HG02840 (cell line): ENCODE results near the gene TXNRD1.
"Not testable (repeated sequence)": the region's sequence is repeated elsewhere in the genome, so short reads cannot be mapped to it uniquely, and the experiment has no call there.

ENCODE experiments used
- ATAC-seq: cut with Tn5 transposase; IDR thresholded peaks from one replicate; pipeline ENCODE4 v1.9.1; 2021; ENCODE audit warnings: mild to moderate bottlenecking, moderate library complexity, moderate number of reproducible peaks; ENCODE audit not compliant: unreplicated experiment, low FRiP score

The TXNRD1 gene

GRCh38 chr12:104385510-104385909 lies 169.9 kb downstream of the TXNRD1 start:
- ATAC-seq, result no peak

DNA sequence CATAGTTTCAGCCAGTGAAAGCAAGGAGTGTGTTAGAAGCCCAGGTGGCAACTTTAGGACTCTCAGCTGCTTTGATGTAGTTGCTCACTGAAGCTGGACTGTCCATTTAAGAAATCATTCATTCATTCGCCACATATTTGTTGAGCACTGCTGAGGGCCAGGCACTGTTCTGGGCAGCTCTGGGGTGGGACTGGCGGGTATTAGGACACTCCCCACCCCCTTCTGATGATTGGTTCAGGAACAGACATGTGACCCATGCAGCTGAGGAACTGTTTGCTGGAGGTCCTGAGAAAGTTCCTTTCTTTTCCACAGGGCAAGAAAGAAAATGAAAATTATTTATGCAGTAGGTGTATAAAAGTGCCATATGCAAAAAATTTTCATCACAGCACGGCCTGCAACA lies 170.9 kb downstream of the TXNRD1 start:
- no peak for ATAC-seq

- ATAC-seq, result no peak
Measured at GRCh38 chr12:104387190-104387589, 171.6 kb downstream of the TXNRD1 start.

DNA sequence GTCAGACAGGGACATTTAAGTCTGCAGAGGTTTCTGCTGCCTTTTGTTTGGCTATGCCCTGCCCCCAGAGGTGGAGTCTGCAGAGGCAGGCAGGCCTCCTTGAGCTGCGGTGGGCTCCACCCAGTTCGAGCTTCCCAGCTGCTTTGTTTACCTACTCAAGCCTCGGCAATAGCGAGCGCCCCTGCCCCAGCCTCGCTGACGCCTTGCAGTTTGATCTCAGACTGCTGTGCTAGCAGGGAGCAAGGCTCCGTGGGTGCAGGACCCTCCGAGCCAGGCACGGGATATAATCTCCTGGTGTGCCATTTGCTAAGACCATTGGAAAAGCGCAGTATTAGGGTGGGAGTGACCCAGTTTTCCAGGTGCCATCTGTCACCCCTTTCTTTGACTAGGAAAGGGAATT lies 178.5 kb downstream of the TXNRD1 start:
- ATAC-seq, result not testable (repeated sequence)
